Head of caudate nucleus (tissue), 42 donors: ENCODE measurements around the gene VAMP1.
"Not testable (repeated sequence)": the region's sequence is repeated elsewhere in the genome, so short reads cannot be mapped to it uniquely, and the experiment has no call there.

Experiments
- DNase-seq, 42 donors: peaks; one replicate each; pipeline versions ENCODE4 v3.0.0 to v3.0.0-alpha.2; 2020 to 2021; ENCODE audit warnings: mixed read lengths in 7 of 42
- intact Hi-C: fragments of 100-400 bp; cut with DNase I; formaldehyde crosslinking; loops from one replicate; pipeline ENCODE4 v1.15.0; 2022

The VAMP1 gene, protein sequence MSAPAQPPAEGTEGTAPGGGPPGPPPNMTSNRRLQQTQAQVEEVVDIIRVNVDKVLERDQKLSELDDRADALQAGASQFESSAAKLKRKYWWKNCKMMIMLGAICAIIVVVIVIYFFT

DNA sequence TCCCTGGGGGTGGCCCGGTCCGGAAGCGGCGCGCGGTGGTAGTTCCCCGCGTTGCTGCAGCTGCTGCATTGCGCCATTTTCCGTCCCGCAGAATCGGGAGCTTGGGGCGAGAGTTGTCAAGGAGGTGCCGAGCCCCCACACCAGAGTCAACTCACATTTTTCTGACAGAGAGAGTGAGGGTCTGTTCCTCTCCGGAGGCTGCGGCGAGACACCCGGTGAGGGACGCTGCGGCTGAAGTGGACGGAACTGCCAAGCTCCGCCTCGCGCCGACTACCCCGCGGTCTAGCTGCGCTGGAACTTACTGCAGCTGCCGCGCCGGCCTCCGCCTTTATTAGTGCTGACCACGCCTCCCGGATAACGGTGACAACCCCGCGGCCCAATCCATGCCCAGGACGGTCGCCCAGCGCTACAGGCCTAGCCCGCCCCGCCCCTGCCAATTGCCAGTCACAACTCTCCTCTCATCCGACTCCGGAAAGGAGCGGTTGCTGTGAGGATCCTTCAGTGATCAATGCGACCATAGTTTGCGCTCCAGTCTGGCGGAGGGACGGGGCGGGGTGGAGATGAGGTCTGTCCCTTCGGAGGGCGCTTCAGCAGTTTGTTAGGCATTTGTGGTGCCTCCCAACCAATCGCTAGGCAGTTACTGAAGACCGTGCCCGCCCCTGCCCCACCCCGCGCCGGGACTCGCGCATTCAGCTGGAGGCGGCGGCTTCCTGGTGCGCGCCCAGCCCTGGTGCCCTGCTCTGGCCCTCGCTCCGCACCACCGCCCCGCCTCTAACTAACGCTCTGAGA, at the start of gene VAMP1:
Gene VAMP1 (minus strand): TSS at position 303 of the 789 bp plus-strand sequence. CDS start 146 bp downstream, at position 157.
- intact Hi-C loops, result loop anchor here (2.0 kb wide), 1 partner anchor 64 kb away; the partner anchor contains the start of gene GAPDH
- peak; percentile 99 to 100 (median 100) for DNase-seq

DNA sequence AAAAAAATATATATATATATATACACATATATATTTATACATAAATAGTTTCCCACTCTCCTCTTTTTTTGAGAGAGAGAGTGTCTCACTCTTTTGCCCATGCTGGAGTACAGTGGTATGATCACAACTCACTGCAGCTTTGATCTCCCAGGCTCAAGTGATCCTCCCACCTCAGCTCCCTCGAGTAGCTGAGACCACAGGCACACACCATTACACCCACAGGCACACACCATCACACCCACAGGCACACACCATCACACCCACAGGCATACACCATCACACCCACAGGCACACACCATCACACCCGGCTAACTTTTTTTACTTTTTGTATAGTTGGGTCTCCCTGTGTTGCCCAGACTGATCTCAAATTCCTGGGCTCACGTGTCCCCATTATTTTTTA, 49.7 kb upstream of the VAMP1 start:
- intact Hi-C loops, result no loop called here
- no peak for DNase-seq

DNA sequence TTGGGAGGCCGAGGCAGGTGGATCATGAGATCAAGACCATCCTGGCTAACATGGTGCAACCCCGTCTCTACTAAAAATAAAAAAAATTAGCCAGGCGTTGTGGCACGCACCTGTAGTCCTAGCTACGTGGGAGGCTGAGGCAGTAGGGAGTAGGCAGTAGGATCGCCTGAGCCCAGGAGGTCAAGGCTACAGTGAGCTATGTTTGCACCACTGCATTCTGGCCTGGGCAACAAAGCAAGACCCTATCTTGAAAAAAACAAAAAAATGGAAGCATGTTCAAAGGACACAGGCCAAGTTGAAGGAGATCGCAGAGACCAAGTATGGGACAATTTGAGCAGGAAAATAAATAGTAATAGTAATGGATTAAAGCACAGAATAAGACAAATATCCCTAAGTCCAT, 37.6 kb upstream of the VAMP1 start:
- intact Hi-C loops, result no loop called here
- DNase-seq, result no peak

DNA sequence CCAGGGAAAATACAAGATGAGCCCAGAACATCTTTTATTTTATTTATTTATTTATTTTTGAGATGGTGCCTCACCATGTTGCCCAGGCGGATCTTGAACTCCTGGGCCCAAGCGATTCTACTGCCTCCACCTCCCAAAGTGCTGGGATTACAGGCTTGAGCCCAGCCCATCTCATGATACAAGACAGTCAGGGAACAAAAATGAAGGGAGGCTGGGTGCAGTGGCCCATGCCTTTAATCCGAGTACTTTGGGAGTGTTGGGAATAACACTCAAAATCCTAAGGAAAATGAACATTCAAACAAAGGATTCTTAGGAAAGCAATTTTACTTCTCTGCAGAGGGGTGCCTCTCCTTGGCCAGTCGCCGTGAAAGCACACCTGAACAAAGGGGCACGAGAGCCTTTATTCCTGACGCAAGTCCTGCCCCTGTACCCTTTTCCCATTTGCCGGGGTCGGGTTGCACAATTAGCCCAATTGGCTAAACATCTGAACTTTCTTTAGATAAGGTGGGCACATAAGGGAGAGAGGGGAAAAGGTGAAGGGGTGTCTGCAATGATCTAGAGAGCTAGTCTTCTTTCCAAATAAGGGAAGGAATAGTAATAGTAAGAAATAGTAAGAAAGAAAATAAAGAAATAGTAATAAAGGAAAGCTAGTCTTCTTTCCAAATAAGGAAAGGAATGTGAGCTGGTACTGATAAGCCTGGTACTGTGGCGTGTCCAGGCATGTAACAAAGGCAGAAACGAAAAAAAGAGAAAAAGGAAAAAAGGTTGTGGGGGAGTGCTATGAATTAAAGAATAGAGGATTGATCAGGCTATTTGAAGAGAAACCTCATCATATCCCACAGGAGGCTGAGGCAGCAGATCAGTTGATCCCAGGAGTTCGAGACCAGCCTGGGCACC, 36.9 kb upstream of the VAMP1 start:
- DNase-seq, result no peak
- intact Hi-C loops, result no loop called here

DNA sequence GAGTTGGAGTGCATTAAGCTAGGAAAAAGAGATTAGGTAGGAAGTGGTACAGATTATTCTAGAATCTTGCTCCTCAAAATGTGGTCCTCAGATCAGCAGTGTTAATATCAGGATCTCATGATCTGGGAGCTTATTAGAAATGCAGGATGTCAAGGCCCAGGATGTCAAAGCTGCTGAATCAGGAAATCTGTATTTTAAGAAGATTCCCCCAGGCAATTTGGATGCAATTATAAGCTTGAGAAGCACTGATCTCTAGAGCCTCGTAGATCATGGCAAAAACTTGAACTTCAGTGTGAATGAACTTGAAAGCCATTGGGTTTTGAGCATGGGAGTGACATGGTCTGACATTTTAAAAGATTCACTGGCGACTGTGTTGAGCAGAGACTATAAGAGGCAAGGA, 30.0 kb upstream of the VAMP1 start:
- DNase-seq, result no peak
- intact Hi-C loops, result no loop called here

DNA sequence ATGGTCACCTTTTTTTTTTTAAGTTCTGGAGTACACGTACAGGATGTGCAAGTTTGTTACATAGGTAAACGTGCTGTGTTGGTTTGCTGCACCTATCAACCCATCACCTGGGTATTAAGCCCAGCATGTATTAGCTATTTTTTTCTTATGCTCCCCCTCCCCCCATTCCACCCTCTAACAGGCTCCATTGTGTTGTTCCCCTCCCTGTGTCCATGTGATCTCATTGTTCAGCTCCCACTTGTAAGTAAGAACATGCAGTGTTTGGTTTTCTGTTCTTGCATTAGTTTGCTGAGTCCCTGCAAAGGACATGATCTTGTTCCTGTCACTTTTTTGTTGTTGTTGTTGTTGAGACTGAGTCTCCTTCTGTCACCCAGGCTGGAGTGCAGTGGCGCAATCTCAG, 26.8 kb upstream of the VAMP1 start:
- intact Hi-C loops, result not testable (repeated sequence)
- DNase-seq, result peak in 24 of 42 donors; percentile 5 to 71 (median 33)

DNA sequence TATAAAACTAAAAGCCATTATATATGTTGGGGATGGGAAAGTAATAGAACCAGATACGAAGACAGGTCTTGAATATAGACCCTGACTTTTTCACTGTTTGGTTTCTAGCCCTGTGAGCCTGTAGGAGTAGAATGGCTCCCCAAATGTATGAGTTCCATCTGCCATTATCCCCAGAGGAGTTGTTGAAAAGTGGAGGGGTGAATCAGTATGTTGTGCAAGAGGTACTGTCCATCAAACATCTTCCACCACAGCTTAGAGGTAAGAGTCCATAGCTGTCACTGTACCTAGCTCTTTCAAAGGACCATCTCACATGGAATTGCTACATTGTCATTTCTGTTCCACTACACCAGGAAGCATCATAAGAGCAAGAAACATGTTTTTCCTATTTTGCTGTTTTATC, 24.5 kb upstream of the VAMP1 start:
- intact Hi-C loops, result no loop called here
- DNase-seq, result no peak

DNA sequence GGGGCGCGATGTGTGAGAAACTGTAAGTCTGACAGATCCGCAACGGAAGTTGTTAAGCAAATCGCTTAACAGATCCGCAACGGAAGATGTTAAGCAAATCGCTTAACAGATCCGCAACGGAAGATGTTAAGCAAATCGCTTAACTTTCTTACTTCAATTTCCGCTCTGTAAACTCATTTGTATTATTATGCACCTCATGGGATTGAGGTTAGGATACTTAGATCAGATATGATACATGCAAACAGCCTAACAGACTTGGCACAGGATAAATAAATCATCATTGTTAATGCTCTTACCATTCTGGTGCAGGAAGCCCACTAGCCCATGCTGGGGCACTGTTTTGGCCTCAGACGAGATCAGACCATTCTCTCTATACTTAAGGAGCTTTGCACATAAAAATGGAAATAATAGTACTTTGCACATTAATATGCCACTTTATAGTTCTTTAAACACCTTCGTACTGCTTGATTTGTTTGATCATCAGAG, 23.8 kb upstream of the VAMP1 start:
- DNase-seq, result no peak
- intact Hi-C loops, result no loop called here

DNA sequence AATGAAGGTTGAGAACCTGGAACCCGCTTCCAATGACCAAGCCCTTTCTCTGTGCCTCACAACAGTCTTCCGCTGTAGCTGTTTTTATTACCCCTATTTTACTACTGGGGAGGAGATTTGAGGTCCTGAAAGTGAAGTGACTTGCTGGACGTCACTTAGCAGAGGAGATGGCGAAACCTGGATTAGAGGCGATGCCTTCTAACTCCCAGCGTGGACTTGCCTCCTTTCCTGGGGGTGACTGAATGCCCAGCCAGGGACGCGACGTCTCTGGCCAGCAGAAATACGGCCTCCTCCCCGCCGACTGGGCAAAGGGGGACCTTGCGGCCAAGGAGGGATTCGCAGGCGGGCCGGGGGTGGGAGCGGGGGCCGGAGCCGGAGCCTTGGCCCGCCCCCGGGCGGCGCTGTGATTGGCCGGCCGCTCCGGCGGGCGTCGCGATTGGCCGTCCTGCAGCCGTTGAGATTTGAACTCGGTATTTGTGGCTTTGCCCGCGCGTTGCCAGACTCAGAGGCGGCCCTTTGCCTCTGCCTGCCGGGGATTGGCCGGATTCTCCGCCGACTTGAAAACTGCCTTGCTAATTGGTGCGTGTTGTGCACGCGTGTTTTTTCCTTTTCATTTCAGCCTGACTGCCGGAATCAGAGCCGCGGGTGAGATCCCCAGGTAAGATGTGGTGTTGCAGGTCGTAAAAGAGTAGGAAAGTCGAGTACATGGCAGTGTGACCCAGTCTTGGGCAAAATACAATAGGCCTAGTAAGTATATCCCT, 23.2 kb upstream of the VAMP1 start, which contains the start of gene NCAPD2:
Gene NCAPD2 (plus strand): TSS at position 606 of the 761 bp plus-strand sequence. CDS start 997 bp downstream, outside the sequence.
- intact Hi-C loops, result loop anchor here (2.0 kb wide), 1 partner anchor 39 kb away; no protein-coding TSS in a partner anchor
- peak; percentile 90 to 99 (median 97) for DNase-seq

DNA sequence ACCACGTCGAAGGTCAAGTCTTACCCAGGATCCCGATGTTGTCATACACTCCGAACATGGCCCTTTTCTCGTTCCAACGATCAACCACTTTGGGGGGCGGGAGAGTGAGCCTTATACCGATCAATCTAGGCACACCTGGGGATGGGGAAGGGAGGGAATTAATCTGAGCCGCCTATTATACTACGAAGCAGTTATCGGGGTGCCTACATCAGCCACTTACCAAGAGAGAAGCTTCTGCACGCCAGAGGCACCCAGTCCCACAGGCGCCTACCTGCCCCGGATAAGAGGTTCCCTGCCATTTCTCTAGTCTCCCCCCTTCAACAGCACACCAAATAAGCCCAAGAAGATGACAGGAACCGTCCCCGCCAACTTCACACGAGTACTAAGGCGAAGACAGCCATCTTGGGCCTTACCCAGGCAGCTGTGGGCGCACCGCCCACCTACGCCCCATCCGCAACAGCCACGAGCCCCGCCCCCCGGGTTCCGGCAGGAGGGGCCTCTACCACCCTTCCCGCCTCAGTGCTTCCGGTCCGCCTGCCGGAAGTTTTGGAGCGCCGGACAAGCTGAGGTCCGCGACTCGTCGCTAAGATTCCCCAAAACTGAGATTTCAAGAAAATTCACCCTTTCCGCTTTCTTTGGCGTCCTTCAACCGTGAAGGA, 22.5 kb upstream of the VAMP1 start, which contains the start of gene MRPL51:
Gene MRPL51 (minus strand): TSS at position 425 of the 659 bp plus-strand sequence. CDS start 126 bp downstream, at position 299.
- intact Hi-C loops, result loop anchor here (2.0 kb wide), 1 partner anchor 40 kb away; no protein-coding TSS in a partner anchor
- DNase-seq, result peak; percentile 75 to 100 (median 98)

DNA sequence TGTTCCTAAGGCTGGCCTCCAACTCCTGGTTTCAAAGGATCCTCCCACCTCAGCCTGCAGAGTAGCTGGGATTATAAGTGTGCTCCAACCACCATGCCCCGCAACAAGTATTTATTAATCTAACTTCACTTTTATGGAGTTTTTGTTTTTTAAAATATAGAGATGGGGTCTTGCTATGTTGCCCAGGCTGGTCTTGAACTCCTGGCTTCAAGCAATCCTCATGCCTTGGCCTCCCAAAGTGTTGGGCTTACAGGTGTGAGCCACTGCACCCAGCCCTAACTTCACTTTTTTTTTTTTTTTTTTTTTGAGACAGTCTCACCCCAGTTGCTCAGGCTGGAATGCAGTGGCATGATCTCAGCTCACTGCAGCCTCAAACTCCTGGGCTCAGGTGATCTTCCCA, 20.2 kb upstream of the VAMP1 start:
- DNase-seq, intact Hi-C loops: not testable (repeated sequence)

DNA sequence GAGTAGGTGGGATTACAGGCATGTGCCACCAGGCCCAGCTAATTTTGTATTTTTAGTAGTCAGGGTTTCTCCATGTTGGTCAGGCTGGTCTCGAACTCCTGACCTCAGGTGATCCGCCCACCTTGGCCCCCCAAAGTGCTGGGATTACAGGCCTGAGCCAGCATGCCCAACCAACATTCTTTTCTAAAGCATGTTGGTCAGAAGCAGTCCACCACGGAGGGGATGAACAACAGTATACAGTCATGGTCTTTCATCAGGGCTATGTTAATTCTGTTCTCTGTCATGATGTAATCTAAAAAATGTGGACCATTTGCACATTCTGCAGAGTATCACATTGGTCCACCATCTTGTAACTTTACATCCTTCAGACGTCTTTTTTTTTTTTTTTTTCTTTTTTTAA, 19.0 kb upstream of the VAMP1 start:
- intact Hi-C loops, result no loop called here
- no peak for DNase-seq

DNA sequence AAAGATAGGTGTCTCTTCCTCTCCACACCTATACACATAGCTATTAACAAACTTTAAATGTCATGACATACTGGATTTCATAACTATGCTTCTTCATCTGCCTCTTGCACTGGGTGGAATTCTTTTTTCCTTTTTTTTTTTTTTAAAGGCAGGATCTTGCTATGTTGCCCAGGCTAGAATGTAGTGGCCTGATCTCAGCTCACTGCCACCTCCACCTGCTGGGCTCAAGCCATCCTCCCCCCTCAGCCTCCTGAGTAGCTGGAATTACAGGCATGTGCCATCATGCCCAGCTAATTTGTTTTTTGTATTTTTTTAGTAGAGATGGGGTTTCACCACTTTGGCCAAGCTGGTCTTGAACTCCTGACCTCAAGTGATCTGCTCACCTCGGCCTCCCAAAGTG, 17.8 kb upstream of the VAMP1 start:
- intact Hi-C loops, result no loop called here
- DNase-seq, result no peak

DNA sequence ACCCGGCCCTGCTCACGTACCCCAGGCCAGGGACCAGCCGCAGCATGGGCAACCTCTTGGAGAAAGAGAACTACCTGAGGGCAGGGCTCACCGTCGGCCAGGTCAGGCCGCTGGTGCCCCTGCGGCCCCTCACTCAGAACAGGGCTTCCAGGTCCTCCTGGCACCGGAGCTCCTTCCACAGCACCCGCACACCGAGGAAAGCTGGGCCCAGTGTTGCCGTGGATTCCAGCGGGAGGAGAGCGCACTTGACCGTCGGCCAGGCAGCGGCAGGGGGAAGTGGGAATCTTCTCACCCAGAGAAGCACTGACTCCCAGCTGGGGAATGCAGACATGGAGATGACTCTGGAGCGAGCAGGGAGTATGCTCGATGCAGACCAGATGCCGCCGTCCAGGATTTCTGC, 7.9 kb upstream of the VAMP1 start:
- no peak for DNase-seq
- intact Hi-C loops, result no loop called here

DNA sequence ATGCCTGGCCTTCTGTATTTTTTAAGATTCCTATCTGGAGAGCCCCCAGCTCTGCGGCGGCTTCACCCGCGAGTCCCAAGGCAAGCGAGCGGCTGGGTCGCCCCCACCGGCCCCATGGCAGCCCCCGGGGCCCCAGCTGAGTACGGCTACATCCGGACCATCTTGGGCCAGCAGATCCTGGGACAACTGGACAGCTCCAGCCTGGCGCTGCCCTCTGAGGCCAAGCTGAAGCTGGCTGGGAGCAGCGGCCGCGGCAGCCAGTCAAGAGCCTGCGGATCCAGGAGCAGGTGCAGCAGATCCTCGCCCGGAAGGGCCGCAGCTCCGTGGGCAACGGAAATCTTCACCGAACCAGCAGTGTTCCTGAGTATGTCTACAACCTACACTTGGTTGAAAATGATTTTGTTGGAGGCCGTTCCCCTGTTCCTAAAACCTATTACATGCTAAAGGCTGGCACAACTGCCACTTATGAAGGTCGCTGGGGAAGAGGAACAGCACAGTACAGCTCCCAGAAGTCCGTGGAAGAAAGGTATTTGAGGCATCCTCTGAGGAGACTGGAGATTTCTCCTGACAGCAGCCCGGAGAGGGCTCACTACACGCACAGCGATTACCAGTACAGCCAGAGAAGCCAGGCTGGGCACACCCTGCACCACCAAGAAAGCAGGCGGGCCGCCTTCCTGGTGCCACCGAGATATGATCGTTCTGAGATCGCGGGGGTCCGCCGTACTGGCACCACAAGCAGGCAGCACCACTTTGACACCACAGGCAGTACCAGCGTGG, 7.3 kb upstream of the VAMP1 start:
- DNase-seq, intact Hi-C loops: not testable (repeated sequence)

DNA sequence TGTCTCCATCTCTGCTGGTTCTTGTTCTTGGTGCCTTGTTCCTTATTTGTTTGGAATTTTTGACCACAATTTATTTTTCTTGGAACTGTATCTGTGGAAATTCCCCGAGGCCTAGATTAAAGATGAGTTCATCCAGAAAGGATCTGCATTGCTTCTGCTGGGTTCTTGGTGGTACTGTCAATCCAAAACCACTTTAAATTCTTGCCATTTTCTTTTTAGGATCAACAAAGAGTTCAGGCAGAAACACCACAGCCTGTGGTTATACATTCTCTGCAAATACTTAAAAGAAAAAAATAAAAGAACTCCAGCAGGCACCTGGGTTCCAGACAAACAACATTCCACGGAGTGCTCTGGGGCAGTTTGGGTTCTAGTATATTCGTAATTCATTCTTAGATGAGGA, 6.0 kb upstream of the VAMP1 start:
- intact Hi-C loops, result no loop called here
- no peak for DNase-seq
